Endodermal cell (in vitro differentiated cells): ENCODE measurements around the gene GARIN3. TPM values are rescaled to one million over a fixed set of nuclear protein-coding genes. Genes with fewer than 3 reads are reported as not detected.

Experiments
- DNase-seq: peaks from one replicate; pipeline ENCODE4 v3.0.0-alpha.2; 2017
- H3K27ac ChIP-seq: 2 replicates; pipeline ENCODE4 v1.5.1; 2013; ENCODE audit warnings: mild to moderate bottlenecking, low read depth, low read length, moderate library complexity
- H3K27me3 ChIP-seq: 2 replicates; pipeline ENCODE4 v1.6.1; 2013; ENCODE audit warnings: mild to moderate bottlenecking, low read length, moderate library complexity; ENCODE audit not compliant: insufficient read depth, control insufficient read depth, poor library complexity, severe bottlenecking
- H3K36me3 ChIP-seq: 2 replicates; pipeline ENCODE4 v1.7.0; 2013; ENCODE audit warnings: mild to moderate bottlenecking, low read length, moderate library complexity; ENCODE audit not compliant: control insufficient read depth, insufficient read depth
- H3K4me1 ChIP-seq: one replicate; pipeline ENCODE4 v1.7.0; 2013; ENCODE audit warnings: low read length; ENCODE audit not compliant: control insufficient read depth, insufficient read depth
- H3K4me3 ChIP-seq: 2 replicates; pipeline ENCODE4 v1.5.1; 2013; ENCODE audit warnings: mild to moderate bottlenecking, low read length, moderate library complexity
- H3K9ac ChIP-seq: 2 replicates; pipeline ENCODE4 v1.6.1; 2013; ENCODE audit warnings: mild to moderate bottlenecking, low read length, moderate library complexity; ENCODE audit not compliant: poor library complexity, severe bottlenecking; ENCODE audit errors: extremely low read depth
- H3K9me3 ChIP-seq: 2 replicates; pipeline ENCODE4 v1.6.1; 2013; ENCODE audit warnings: mild to moderate bottlenecking, low read length, moderate library complexity; ENCODE audit not compliant: control insufficient read depth
- H3K27ac Mint-ChIP-seq: 2 replicates; pipeline ENCODE4 v1.8.0; 2020; ENCODE audit warnings: mixed read lengths
- H3K27me3 Mint-ChIP-seq: 2 replicates; pipeline ENCODE4 v1.8.0; 2021; ENCODE audit warnings: mild to moderate bottlenecking, mixed read lengths; ENCODE audit not compliant: insufficient read depth
- H3K36me3 Mint-ChIP-seq: 2 replicates; pipeline ENCODE4 v1.8.0; 2020; ENCODE audit warnings: low read depth, mixed read lengths
- H3K4me1 Mint-ChIP-seq: 2 replicates; pipeline ENCODE4 v1.8.0; 2020; ENCODE audit warnings: mixed read lengths
- H3K4me3 Mint-ChIP-seq: 2 replicates; pipeline ENCODE4 v1.8.0; 2020; ENCODE audit warnings: mild to moderate bottlenecking, moderate library complexity, mixed read lengths
- H3K9me3 Mint-ChIP-seq: 2 replicates; pipeline ENCODE4 v1.8.0; 2020; ENCODE audit warnings: mild to moderate bottlenecking, mixed read lengths
- CTCF ChIP-seq: fragments of 200-600 bp; sonication (generic); conservative IDR thresholded peaks from 2 replicates; pipeline ENCODE4 v1.5.0; 2021; ENCODE audit warnings: antibody characterized with exemption, mild to moderate bottlenecking
- WGBS, 2 experiments: methylation state at CpG; one replicate each; pipeline versions ENCODE4 v1.1.5 to v1.1.7; 2013; ENCODE audit warnings: missing lambda C conversion rate in 2 of 2, mixed read lengths in 1 of 2; ENCODE audit not compliant: insufficient coverage in 1 of 2, insufficient read length in 1 of 2; 5-methylcytosine and 5-hydroxymethylcytosine counted together
- total RNA-seq, 2 donors: library from RNA; stranded (reverse); fragmentation: NEBNext Ultra II Directional in 1 of 2; extraction: Animal tissue kit (Norgen Biotek cat#: 25700) in 1 of 2; gene quantifications; 2 replicates in 1 of 2; 3 replicates in 1 of 2; pipeline ENCODE4 v1.2.1, GENCODE V29; 2021

Gene GARIN3
- total RNA-seq, 2 donors from 2014 or later: not detected

- H3K36me3 Mint-ChIP-seq: peaks cover 2% of the 10 kb centered on the region
- Histone ChIP-seq H3K9ac (no peak overlapping the region), H3K27me3 (no peaks in the 10 kb centered on the region), H3K36me3 (no peaks in the 10 kb centered on the region), H3K4me1 (no peaks in the 10 kb centered on the region), H3K9me3 (no peaks in the 10 kb centered on the region), H3K27ac (no peak overlapping the region), H3K4me3 (no peak overlapping the region)
- no peak for DNase-seq
- TF ChIP-seq CTCF: no peak
- H3K9me3 Mint-ChIP-seq: peaks cover 16% of the 10 kb centered on the region
- H3K27me3 Mint-ChIP-seq: no peaks in the 10 kb centered on the region
- peaks cover 4% of the 10 kb centered on the region for H3K4me1 Mint-ChIP-seq
- 93 to 95% methylated on average over 10 to 14 of the region's 14 CpGs for WGBS, 2 experiments
- H3K27ac Mint-ChIP-seq: no peak overlapping the region
- H3K4me3 Mint-ChIP-seq: no peak overlapping the region
These were observed 396 bp downstream of the GARIN3 start for GRCh38 chr5:157165668-157166067.

DNA sequence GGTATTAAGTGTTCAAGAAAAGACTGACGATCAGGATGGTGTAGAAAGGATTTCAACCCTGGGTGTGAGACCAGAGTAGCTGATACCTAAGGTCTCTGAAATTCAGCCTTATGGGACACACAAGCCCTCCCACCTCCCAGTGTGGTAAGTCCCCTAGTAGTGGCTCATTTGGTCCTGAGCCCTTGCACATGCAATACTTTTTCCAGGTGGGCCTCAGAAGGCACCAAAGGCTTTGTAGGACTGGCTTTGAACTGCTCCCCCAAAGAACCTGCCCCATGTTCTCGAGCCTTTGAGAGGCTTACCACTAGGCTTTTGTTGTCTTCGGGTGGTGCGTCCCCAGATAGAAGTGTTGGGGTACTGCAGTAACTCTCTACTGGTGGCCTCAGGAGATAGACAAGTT is 803 bp downstream of the GARIN3 start:
- peaks cover under 1% of the 10 kb centered on the region for H3K36me3 Mint-ChIP-seq
- Histone ChIP-seq H3K27me3 (no peaks in the 10 kb centered on the region), H3K4me3 (no peak overlapping the region), H3K9ac (no peak overlapping the region), H3K4me1 (no peaks in the 10 kb centered on the region), H3K36me3 (no peaks in the 10 kb centered on the region), H3K27ac (no peak overlapping the region), H3K9me3 (no peaks in the 10 kb centered on the region)
- DNase-seq: no peak
- peaks cover 12% of the 10 kb centered on the region for H3K9me3 Mint-ChIP-seq
- peaks cover 4% of the 10 kb centered on the region for H3K4me1 Mint-ChIP-seq
- H3K4me3 Mint-ChIP-seq: no peak overlapping the region
- H3K27me3 Mint-ChIP-seq: no peaks in the 10 kb centered on the region
- no peak for TF ChIP-seq CTCF
- H3K27ac Mint-ChIP-seq: no peak overlapping the region
- WGBS, 2 experiments: 92 to 100% methylated on average over 3 to 4 of the region's 4 CpGs

- DNase-seq: no peak
These were observed 1.5 kb downstream of the GARIN3 start for GRCh38 chr5:157164521-157164920.

More at GRCh38 chr5:157164521-157164920, 1.5 kb downstream of the GARIN3 start:
- Mint-ChIP-seq H3K27me3 (no peaks in the 10 kb centered on the region), H3K4me1 (peaks cover 4% of the 10 kb centered on the region), H3K36me3 (no peaks in the 10 kb centered on the region), H3K9me3 (peaks cover 5% of the 10 kb centered on the region), H3K4me3 (no peak overlapping the region), H3K27ac (no peak overlapping the region)
- H3K27ac ChIP-seq: no peak overlapping the region
- H3K4me3 ChIP-seq: no peak overlapping the region
- WGBS, 2 experiments: 84 to 97% methylated on average over 4 to 5 of the region's 5 CpGs
- no peaks in the 10 kb centered on the region for H3K36me3 ChIP-seq
- H3K9me3 ChIP-seq: no peaks in the 10 kb centered on the region
- H3K27me3 ChIP-seq: no peaks in the 10 kb centered on the region
- no peak overlapping the region for H3K9ac ChIP-seq
- no peak for TF ChIP-seq CTCF
- H3K4me1 ChIP-seq: no peaks in the 10 kb centered on the region
